Tibial nerve (tissue), 4 donors: ENCODE measurements around the gene VWCE. TPM values are rescaled to one million over a fixed set of nuclear protein-coding genes. Genes with fewer than 3 reads are reported as not detected.

ENCODE experiments used
- DNase-seq, 2 donors: peaks; one replicate each; pipeline ENCODE4 v3.0.0-alpha.2; 2019; ENCODE audit warnings: low spot score in 2 of 2
- H3K27ac ChIP-seq, 4 donors: fragments of 200-600 bp; sonication (generic) in 3 of 4; one replicate each; pipeline ENCODE4 v1.5.1; 2017 to 2019; ENCODE audit warnings: mild to moderate bottlenecking in 1 of 4
- H3K27me3 ChIP-seq, 2 donors: fragments of 200-600 bp; sonication (generic) in 1 of 2; one replicate each; pipeline versions ENCODE4 v1.5.1 to v1.6.0; 2017 to 2019
- H3K36me3 ChIP-seq, 3 donors: fragments of 200-600 bp; sonication (generic); one replicate each; pipeline ENCODE4 v1.5.1; 2018 to 2019
- H3K4me1 ChIP-seq, 4 donors: fragments of 200-600 bp; sonication (generic) in 3 of 4; one replicate each; pipeline ENCODE4 v1.5.1; 2017 to 2019
- H3K4me3 ChIP-seq, 4 donors: fragments of 200-600 bp; sonication (generic) in 3 of 4; one replicate each; pipeline ENCODE4 v1.5.1; 2017 to 2019; ENCODE audit warnings: mild to moderate bottlenecking in 1 of 4, moderate library complexity in 1 of 4
- H3K9me3 ChIP-seq, 4 donors: fragments of 200-600 bp; sonication (generic) in 3 of 4; one replicate each; pipeline ENCODE4 v1.5.1; 2017 to 2019
- CTCF ChIP-seq, 5 experiments: fragments of 200-600 bp in 3 of 5; fragments of 450-650 bp in 2 of 5; sonication (generic) in 3 of 5; IDR thresholded peaks; one replicate each; pipeline ENCODE4 v1.5.1; 2016 to 2019; ENCODE audit warnings: antibody characterized with exemption in 5 of 5, mild to moderate bottlenecking in 3 of 5, moderate library complexity in 2 of 5
- EP300 ChIP-seq, 2 donors: sonication (generic); formaldehyde crosslinking; IDR thresholded peaks; one replicate each; pipeline ENCODE4 v1.6.1; 2017; ENCODE audit warnings: antibody characterized with exemption in 2 of 2, mild to moderate bottlenecking in 1 of 2
- POLR2A ChIP-seq, 2 donors: fragments of 450-650 bp; IDR thresholded peaks; one replicate each; pipeline ENCODE4 v1.6.1; 2017; ENCODE audit warnings: antibody characterized with exemption in 2 of 2, mild to moderate bottlenecking in 2 of 2, moderate library complexity in 2 of 2
- WGBS, 2 donors: methylation state at CpG; one replicate each; pipeline ENCODE4 v1.1.5; 2018; 5-methylcytosine and 5-hydroxymethylcytosine counted together
- total RNA-seq, 4 donors: library from RNA; depleted of rRNA; stranded (reverse); fragments of >200 nt; gene quantifications; one replicate each; pipeline ENCODE4 v1.1.0, GENCODE V29; 2016

The VWCE gene
- total RNA-seq, 4 donors from 2014 or later, result 1.3 to 6.3 (median 4.3) TPM

GRCh38 chr11:61335355-61335710 is 40.2 kb upstream of the VWCE start:
- peaks cover 0 to 25% (median 0%) of the 10 kb centered on the region in 3 donors for H3K36me3 ChIP-seq
- no peak overlapping the region for H3K4me3 ChIP-seq
- WGBS, 2 donors, result 59 to 100% methylated on average over 1 of the region's 1 CpG
- no peaks in the 10 kb centered on the region for H3K9me3 ChIP-seq
- no peaks in the 10 kb centered on the region for H3K27me3 ChIP-seq
- TF ChIP-seq CTCF (IDR thresholded peaks at IDR 0.05) (no peak), POLR2A (IDR thresholded peaks at IDR 0.05) (no peak), EP300 (IDR thresholded peaks at IDR 0.05) (no peak)
- H3K27ac ChIP-seq, result peak overlapping the region in 2 of 4 donors; percentile 4 to 97
- peaks cover 0 to 50% (median 20%) of the 10 kb centered on the region in 4 donors for H3K4me1 ChIP-seq
- no peak for DNase-seq

- H3K9me3 ChIP-seq, result no peaks in the 10 kb centered on the region
- H3K4me1 ChIP-seq, result peaks cover 0 to 57% (median 20%) of the 10 kb centered on the region in 4 donors
- H3K36me3 ChIP-seq, result peaks cover 0 to 26% (median 0%) of the 10 kb centered on the region in 3 donors
- no peak for DNase-seq
- TF ChIP-seq POLR2A (IDR thresholded peaks at IDR 0.05), result no peak
- no peak for TF ChIP-seq CTCF (IDR thresholded peaks at IDR 0.05)
- TF ChIP-seq EP300 (IDR thresholded peaks at IDR 0.05), result no peak
- no peak overlapping the region for H3K4me3 ChIP-seq
- 71 to 78% methylated on average over 16 of the region's 16 CpGs for WGBS, 2 donors
- no peaks in the 10 kb centered on the region for H3K27me3 ChIP-seq
- H3K27ac ChIP-seq, result peak overlapping the region in 2 of 4 donors; percentile 4 to 97
These were observed 39.6 kb upstream of the VWCE start for GRCh38 chr11:61334434-61335354.

- no peaks in the 10 kb centered on the region for H3K9me3 ChIP-seq
- H3K27me3 ChIP-seq, result no peaks in the 10 kb centered on the region
- H3K4me3 ChIP-seq, result peak overlapping the region; percentile 55 to 100 (median 99)
- H3K27ac ChIP-seq, result peak overlapping the region; percentile 70 to 97 (median 96)
- 28 to 30% methylated on average over 19 of the region's 19 CpGs for WGBS, 2 donors
- peaks cover 0 to 65% (median 20%) of the 10 kb centered on the region in 4 donors for H3K4me1 ChIP-seq
- TF ChIP-seq CTCF (IDR thresholded peaks at IDR 0.05), result no peak
- TF ChIP-seq POLR2A (IDR thresholded peaks at IDR 0.05), result no peak
- no peak for TF ChIP-seq EP300 (IDR thresholded peaks at IDR 0.05)
- peaks cover 0 to 26% (median 0%) of the 10 kb centered on the region in 3 donors for H3K36me3 ChIP-seq
- DNase-seq, result no peak
These were observed 38.7 kb upstream of the VWCE start for GRCh38 chr11:61333550-61334433.

- Histone ChIP-seq H3K9me3 (no peaks in the 10 kb centered on the region), H3K4me1 (peaks cover 0 to 73% (median 20%) of the 10 kb centered on the region in 4 donors), H3K27me3 (no peaks in the 10 kb centered on the region), H3K27ac (peak within 1 kb of the TSS; percentile 70 to 97 (median 96)), H3K36me3 (peaks cover 0 to 26% (median 0%) of the 10 kb centered on the region in 3 donors), H3K4me3 (peak within 1 kb of the TSS; percentile 55 to 100 (median 99))
- DNase-seq, result peak; percentile 85
- 1% methylated on average over 34 to 62 of the region's 81 CpGs for WGBS, 2 donors
- TF ChIP-seq CTCF (IDR thresholded peaks at IDR 0.05) (peak in 2 of 5 experiments; percentile 39 to 50), POLR2A (IDR thresholded peaks at IDR 0.05) (peak; percentile 59 to 82), EP300 (IDR thresholded peaks at IDR 0.05) (peak; percentile 72 to 92)
These were observed 37.9 kb upstream of the VWCE start, which contains the start of the genes DDB1 and TKFC for GRCh38 chr11:61332797-61333549. TSS of gene DDB1 (minus strand) at chr11:61333105. CDS start at chr11:61332968, 137 bp downstream. TSS of gene TKFC (plus strand) at chr11:61333228. CDS start at chr11:61334729, 1,501 bp downstream.
